ENCODE measurements around the gene OSBPL3. TPM values are rescaled to one million over a fixed set of nuclear protein-coding genes. Genes with fewer than 3 reads are reported as not detected.

The OSBPL3 gene
- total RNA-seq, 2 donors from 2014 or later: 52.9 to 53.0 TPM

- peaks cover 37% of the 10 kb centered on the region for H3K27me3 Mint-ChIP-seq (ENCODE audit: low read depth)
- H3K27ac Mint-ChIP-seq: peak overlapping the region; percentile 85
- peaks cover 4% of the 10 kb centered on the region in 2 donors for H3K36me3 Mint-ChIP-seq (ENCODE audit: insufficient read depth in 2 of 2)
- H3K4me3 Mint-ChIP-seq: peak overlapping the region; percentile 70 to 92
- ATAC-seq (replicated peaks in 1 of 2) (no peak), DNase-seq (no peak)
- peaks cover 47% of the 10 kb centered on the region for H3K4me1 Mint-ChIP-seq (ENCODE audit: low read depth)
- H3K9me3 Mint-ChIP-seq: no peaks in the 10 kb centered on the region
Observed at GRCh38 chr7:24754906-24755506, 225.0 kb downstream of the OSBPL3 start.

- DNase-seq (no peak), ATAC-seq (replicated peaks in 1 of 2) (no peak)
- Mint-ChIP-seq H3K4me1 (ENCODE audit: low read depth) (peaks cover 35% of the 10 kb centered on the region), H3K4me3 (no peak overlapping the region), H3K27ac (no peak overlapping the region), H3K27me3 (ENCODE audit: low read depth) (peaks cover 19% of the 10 kb centered on the region), H3K36me3 (ENCODE audit: insufficient read depth in 2 of 2) (peaks cover 4% of the 10 kb centered on the region in 2 donors), H3K9me3 (no peaks in the 10 kb centered on the region)
Observed at GRCh38 chr7:24752073-24752800, 227.7 kb downstream of the OSBPL3 start.

- DNase-seq (no peak), ATAC-seq (replicated peaks in 1 of 2) (no peak)
- Mint-ChIP-seq H3K4me3 (no peak overlapping the region), H3K27ac (no peak overlapping the region), H3K36me3 (ENCODE audit: insufficient read depth in 2 of 2) (peaks cover 4% of the 10 kb centered on the region in 2 donors), H3K27me3 (ENCODE audit: low read depth) (peaks cover 19% of the 10 kb centered on the region), H3K4me1 (ENCODE audit: low read depth) (peaks cover 29% of the 10 kb centered on the region), H3K9me3 (no peaks in the 10 kb centered on the region)
Observed at GRCh38 chr7:24751484-24751883, 228.5 kb downstream of the OSBPL3 start.

- H3K9me3 Mint-ChIP-seq: no peaks in the 10 kb centered on the region
- H3K27me3 Mint-ChIP-seq (ENCODE audit: low read depth): peaks cover 19% of the 10 kb centered on the region
- peaks cover 4% of the 10 kb centered on the region in 2 donors for H3K36me3 Mint-ChIP-seq (ENCODE audit: insufficient read depth in 2 of 2)
- ATAC-seq (replicated peaks in 1 of 2) (no peak), DNase-seq (no peak)
- peaks cover 19% of the 10 kb centered on the region for H3K4me1 Mint-ChIP-seq (ENCODE audit: low read depth)
- no peak overlapping the region for H3K4me3 Mint-ChIP-seq
- no peak overlapping the region for H3K27ac Mint-ChIP-seq
Observed at GRCh38 chr7:24750441-24751055, 229.4 kb downstream of the OSBPL3 start.

GRCh38 chr7:24748521-24748920 lies 231.5 kb downstream of the OSBPL3 start:
- peaks cover 0 to 4% of the 10 kb centered on the region in 2 donors for H3K36me3 Mint-ChIP-seq (ENCODE audit: insufficient read depth in 2 of 2)
- ATAC-seq (replicated peaks in 1 of 2): no peak
- DNase-seq: no peak
- H3K4me3 Mint-ChIP-seq: no peak overlapping the region
- peaks cover 24% of the 10 kb centered on the region for H3K27me3 Mint-ChIP-seq (ENCODE audit: low read depth)
- no peak overlapping the region for H3K27ac Mint-ChIP-seq
- no peaks in the 10 kb centered on the region for H3K9me3 Mint-ChIP-seq
- peaks cover 5% of the 10 kb centered on the region for H3K4me1 Mint-ChIP-seq (ENCODE audit: low read depth)

Other genes with a start within 250 kb of the OSBPL3 start
- 10 to 100 TPM; 19.3 to 20.6 TPM for gene GSDME, start 222.7 kb downstream of the OSBPL3 start, total RNA-seq
- 100 to 1,000 TPM; 147 to 158 TPM for gene CYCS, start 145.1 kb upstream of the OSBPL3 start, total RNA-seq
- not detected for gene NPVF, start 248.3 kb upstream of the OSBPL3 start, total RNA-seq